GM12864 (cell line): ENCODE measurements around the gene ARL5C.
"Not testable (repeated sequence)": the region's sequence is repeated elsewhere in the genome, so short reads cannot be mapped to it uniquely, and the experiment has no call there.

ENCODE experiments used
- DNase-seq: peaks from one replicate; pipeline ENCODE4 v3.0.0-alpha.2; 2011; ENCODE audit warnings: low read depth
- H3K4me3 ChIP-seq: 2 replicates; pipeline ENCODE4 v1.5.1; 2011; ENCODE audit warnings: mild to moderate bottlenecking, low read depth, low read length, control low read depth
- TF ChIP-seq, protein P1 (sequence below): IDR thresholded peaks from 2 replicates; pipeline ENCODE4 v1.5.1; 2011; ENCODE audit warnings: low read depth, mild to moderate bottlenecking, moderate library complexity, low read length, control low read depth, inconsistent platforms; ENCODE audit errors: missing control alignments

ARL5C gene

DNA sequence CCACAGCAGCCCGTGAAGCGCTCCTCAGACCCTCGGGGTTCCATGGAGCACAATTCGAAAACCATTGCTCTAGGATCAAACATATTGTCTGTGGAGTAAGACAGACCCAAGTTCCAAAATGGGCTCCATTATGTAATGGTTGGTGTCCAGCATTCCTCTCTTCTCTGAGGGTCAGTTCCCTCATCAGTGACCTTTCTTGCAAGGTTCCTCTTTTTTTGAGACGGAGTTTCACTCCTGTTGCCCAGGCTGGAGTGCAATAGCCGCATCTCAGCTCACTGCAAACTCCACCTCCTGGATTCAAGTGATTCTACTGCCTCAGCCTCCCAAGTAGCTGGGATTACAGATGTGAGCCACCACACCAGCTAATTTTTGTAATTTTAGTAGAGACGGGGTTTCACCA is 43.0 kb downstream of the ARL5C start:
- no peak overlapping the region for H3K4me3 ChIP-seq
- TF ChIP-seq, protein P1, sequence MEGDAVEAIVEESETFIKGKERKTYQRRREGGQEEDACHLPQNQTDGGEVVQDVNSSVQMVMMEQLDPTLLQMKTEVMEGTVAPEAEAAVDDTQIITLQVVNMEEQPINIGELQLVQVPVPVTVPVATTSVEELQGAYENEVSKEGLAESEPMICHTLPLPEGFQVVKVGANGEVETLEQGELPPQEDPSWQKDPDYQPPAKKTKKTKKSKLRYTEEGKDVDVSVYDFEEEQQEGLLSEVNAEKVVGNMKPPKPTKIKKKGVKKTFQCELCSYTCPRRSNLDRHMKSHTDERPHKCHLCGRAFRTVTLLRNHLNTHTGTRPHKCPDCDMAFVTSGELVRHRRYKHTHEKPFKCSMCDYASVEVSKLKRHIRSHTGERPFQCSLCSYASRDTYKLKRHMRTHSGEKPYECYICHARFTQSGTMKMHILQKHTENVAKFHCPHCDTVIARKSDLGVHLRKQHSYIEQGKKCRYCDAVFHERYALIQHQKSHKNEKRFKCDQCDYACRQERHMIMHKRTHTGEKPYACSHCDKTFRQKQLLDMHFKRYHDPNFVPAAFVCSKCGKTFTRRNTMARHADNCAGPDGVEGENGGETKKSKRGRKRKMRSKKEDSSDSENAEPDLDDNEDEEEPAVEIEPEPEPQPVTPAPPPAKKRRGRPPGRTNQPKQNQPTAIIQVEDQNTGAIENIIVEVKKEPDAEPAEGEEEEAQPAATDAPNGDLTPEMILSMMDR: no peak
- no peak for DNase-seq

DNA sequence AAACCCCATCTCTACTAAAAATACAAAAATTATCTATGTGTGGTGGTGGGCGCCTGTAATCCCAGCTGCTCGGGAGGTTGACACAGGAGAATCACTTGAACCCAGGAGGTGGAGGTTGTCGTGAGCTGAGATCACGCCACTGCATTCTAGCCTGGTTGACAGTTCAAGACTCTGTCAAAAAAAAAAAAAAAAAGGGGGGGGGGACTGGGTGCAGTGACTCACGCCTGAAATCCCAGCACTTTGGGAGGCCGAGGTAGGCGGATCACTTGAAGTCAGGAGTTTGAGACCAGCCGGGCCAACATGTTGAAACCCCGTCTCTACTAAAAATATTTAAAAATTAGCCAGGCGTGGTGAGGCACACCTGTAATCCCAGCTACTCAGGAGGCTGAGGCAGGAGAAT is 44.0 kb downstream of the ARL5C start:
- DNase-seq, H3K4me3 ChIP-seq: not testable (repeated sequence)

DNA sequence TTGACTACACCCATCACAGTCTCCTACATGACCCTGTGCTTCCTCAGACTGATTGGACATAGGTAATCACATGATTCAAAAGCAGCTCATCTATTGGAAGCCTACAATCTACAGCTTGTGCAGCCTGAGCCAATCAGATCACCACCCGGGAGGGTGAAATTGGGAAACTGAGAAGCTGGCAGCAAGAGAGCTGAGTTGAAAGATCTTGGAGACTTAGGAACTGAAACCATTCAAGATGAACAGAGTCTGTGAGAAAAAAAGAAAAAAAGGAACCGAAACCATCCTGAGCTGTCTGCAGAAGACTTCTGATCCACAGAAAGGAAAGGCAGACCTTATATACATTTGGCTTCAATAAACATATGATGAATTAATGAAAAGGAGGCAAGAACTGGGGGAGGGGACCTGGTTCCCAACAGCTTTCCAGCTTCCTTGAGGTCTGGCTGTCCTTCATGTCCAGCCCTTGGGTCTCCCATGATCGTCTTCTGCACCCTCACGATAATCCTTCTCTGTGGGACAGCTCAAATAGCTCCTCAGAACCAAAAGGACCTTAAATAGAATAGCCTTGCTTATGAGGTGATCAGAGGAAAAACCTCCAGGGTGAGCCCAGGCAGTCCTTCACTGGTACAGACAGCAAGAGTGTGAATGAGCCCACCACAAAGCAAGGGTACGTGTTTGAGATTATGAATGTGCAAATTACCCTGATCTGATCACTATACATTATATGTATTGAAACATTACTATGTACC is 47.1 kb downstream of the ARL5C start:
- DNase-seq: peak; percentile 82
- TF ChIP-seq, protein P1: no peak
- no peak overlapping the region for H3K4me3 ChIP-seq

DNA sequence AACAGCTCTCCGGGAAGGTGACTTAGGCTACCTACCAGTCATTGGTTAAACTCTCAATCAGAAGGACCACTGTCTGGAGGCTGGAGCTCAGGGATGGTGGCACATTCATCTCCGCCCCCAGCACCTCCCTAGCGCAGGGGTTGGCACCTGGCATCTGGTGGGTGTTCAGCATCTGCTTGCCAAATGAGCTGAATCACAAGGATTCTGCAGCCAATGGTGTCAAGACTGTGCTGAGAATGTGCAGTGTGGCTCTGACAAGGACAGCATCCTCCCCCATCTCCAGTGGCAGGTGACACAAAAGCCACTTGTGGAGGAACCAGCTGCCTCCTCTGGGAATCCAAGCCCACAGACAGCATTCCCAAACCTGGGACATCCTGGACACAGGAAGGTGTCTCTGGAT is 49.7 kb downstream of the ARL5C start:
- DNase-seq: no peak

DNA sequence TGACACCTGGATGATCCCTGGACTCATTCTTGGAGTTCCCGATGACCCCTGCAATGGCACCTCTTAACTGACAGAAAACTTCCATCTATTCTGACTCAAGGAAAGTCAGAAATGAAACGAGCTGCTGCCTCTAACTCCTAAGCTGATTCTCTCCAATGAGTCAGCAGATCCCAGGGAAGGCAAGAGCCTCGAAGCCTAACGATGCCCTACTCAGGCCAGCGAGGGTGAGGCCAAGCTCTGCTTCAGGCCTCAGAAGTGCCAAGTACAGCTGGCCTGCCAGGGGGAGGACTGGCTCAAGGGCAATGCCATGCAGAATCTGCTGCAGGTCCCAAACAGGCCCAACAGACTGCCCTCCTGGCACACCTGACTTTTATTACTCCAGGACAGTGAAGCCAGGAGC is 50.8 kb downstream of the ARL5C start:
- DNase-seq: no peak
- H3K4me3 ChIP-seq: no peak overlapping the region
- TF ChIP-seq, protein P1: no peak

More for the DNA sequence above, 49.7 kb downstream of the ARL5C start:
- H3K4me3 ChIP-seq: no peak overlapping the region
- TF ChIP-seq, protein P1: no peak

DNA sequence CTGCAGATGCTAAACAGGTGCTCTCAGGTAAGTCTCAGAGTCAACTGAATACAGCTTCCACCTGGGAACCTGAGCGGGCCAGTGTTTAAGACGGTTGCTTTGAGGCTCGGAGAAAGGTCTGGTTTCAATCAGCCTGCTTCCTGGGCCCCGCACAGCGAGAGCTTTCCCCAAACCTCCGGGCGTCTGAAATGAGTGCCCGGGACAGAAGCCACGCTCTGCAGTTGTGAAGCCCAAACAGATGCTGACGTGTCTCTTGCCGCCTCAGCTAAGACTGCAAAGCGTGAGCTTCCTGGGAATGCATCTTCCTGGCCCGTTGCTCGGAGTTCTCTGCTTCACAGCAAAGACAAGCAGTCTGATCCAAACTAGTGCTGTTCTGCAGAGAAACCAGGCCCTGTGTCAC is 51.2 kb downstream of the ARL5C start:
- no peak overlapping the region for H3K4me3 ChIP-seq
- TF ChIP-seq, protein P1: no peak
- DNase-seq: no peak

DNA sequence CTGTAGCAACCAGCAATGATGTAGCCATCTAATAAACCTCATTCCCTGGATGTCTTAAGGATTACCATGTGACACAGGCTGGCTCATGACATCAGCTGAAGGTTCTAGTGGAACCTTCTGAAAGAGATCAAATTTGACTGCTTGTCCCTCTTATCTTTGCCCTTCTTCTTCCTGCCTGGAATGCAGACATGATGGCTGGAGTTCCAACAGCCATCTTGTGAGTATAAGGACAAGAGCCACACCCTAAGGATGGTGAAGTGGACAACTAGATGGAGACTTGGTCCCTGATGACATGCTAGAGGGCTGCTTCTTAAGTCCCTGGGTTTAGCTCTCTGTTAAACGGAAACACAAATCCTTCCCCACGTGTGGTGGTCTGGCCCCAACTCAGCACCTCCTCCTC is 52.1 kb downstream of the ARL5C start:
- no peak for DNase-seq
- TF ChIP-seq, protein P1: no peak
- no peak overlapping the region for H3K4me3 ChIP-seq
